ENCODE results near the gene HORMAD2.

DNA sequence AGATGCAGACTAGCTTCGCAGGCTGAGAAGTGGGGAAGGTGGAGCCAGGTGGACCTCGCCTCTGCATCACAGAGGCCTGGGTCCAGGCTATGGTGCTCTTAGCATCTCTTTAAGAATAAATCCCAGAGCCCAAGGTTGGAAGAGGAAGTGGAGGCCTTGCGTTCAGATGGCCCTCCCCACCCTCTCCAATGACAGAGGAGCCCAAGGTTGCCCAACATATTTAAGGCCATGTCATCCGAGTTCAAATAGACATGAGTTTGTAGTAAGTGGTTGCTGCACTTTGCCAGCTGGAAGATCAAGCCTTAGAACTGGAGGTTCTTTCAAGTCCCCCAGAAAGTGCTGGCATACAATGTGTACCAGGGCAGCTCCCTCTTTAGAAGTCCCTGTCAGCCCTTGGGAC, 47.1 kb upstream of the HORMAD2 start:
- TF ChIP-seq CTCF (IDR thresholded peaks at IDR 0.05; ENCODE audit: borderline replicate concordance, extremely low read depth, low read length, poor library complexity, severe bottlenecking) (no peak), EZH2 (IDR thresholded peaks at IDR 0.05; ENCODE audit: borderline replicate concordance, low read depth, low read length, severe bottlenecking) (no peak)

Measured in DND-41 (cell line).